Activated T-cell treated with anti-CD3 and anti-CD28 coated beads, Interleukin-2, amount 50 U/mL, for 1 hour (primary cell): Measurements from ENCODE around the gene CDH23.

Experiments
- DNase-seq: peaks from one replicate; pipeline ENCODE4 v3.0.0-alpha.2; 2020

The CDH23 gene

DNA sequence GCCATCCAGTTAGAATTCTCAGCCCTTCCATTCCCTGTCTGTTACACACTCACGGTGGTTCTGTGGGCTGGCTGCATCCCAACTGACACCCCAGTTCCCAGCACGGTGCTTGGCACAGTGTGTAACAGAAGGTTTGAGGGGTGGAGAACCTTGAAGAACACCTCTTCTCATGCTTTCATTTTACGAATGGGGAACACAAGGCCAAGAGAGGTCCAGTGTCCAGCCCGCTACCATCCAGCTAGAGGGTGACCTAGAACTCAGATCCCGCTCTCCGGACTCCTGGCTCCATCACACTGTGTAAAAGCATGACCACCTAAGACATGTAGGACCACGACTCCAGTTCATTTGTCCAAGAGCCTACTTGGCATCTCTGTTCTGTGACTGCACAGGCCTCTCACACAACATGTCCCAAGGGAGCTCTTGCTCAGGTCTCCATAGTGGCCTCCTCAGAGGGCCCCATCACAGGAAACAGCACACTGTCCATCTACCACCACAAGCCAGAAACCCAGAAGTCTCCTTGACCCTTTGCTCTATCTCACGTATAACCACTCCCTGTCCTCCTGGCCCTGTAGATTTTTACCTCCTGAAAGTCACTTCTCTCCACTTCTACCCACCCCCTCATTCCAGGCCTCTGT is 2.8 kb upstream of the CDH23 start:
- DNase-seq: no peak

DNA sequence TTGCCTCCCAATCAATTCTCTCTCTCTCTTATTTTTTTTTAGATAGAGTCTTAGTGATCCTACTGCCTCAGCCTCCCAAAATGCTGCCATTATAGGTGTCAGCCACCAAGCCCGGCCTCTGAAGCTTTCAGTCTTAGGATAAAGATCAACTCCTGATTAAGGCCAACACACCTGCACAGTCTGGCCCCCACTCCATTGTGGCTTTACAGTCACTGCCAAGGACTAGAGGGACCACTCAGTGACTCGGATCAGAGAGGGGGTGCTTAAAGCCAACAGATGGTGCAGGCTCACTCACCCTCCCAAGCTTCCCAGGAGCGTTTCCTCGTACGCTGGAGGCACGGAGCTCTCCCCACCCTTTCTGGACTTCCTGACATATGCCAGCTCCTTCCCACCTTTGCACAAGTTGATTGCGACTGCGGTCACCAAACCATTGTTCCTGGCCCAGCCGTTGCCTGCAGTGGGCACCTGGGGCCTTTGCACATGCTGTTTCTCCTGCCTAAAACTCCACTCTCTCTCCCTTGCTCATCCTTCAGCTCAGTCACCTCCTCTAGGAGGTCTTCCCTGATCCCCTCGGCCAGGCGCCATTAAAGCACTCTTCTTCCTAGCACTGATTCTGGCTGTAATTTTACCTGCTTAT is 1.7 kb upstream of the CDH23 start:
- DNase-seq: no peak

DNA sequence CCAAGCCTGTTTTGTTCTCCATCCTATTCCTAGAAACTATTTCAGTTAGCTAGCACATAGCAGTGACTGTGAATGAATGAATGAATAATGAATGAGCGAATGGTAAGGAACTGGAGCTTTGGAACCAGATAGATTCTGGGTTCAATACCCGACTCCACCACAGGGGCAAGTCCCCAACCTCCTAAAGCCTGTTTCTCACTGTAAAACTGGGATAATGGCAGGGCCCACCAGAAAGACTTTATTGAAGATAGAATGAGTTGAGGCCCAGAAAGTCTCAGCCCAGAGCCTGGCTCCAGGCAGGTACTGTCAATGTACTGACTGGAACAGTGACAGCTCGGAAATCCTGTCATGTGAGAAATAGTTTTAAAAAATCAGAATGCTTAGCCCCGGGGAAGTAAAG is 1.1 kb upstream of the CDH23 start:
- DNase-seq: no peak

- DNase-seq: peak; percentile 40
Measured at GRCh38 chr10:71396084-71396710, 523 bp upstream of the CDH23 start.

DNA sequence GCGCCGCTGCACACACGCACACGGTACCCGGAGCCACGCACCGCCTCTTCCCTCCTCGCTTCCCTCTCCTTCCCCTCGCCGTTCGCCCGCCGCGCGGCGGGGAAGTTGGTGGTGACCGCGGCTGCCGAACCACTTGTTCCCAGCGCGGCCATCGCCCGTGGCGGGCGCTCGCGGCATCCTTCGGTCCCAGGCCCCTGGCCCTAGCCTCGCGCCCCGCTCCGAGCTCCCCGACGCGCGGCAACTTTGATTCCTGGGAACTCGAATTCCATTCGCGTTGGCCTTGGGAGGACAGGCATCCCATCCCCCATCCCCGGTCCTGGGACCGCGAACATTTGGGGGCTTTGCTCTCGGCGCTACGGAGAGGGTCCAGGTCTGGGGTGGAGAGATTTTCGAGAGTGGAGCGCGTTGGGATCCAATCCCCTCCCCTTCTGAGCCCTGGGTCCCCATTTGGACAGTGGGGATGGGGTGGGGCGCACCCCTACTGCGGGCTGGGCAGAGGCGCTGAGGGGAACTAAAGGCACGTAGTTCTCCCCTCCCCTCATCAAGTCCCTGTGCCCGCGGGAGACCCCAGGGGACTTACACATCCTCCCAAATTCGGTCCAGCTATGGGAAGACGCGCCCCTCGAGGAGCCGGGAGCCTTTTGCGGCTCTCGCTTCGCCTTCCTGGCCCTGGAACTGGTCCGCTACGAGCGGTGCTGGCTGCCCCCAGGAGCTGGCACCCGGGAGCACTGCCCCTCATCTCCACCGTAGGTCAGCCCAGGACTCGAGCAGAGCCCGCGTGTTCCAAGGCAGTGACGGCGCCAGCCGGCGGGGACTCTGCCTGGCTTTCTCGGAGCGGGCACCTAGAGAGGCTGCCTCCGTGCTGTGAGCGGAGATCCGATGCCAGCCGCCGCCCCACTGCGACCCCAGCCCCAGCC is 834 bp downstream of the CDH23 start:
- DNase-seq: no peak

DNA sequence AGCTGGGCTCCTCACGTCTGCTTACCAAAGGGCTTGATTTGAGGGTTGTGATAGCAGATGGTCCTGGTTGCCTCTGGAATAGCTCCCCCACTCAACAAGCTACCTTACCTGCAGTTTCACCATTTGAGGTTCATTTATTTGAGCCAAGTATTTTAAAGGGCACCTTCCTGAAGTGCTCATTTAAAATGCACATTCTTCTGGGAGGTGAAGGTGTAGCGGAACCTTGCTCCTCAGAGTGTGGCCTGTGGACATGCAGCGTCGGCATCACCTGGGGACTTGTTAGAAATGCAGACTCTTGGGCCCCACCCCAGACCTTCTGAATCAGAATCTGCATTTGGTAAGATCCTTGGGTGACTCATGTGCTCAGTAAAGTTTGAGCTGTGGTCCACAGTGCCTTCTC is 2.3 kb downstream of the CDH23 start:
- DNase-seq: no peak

DNA sequence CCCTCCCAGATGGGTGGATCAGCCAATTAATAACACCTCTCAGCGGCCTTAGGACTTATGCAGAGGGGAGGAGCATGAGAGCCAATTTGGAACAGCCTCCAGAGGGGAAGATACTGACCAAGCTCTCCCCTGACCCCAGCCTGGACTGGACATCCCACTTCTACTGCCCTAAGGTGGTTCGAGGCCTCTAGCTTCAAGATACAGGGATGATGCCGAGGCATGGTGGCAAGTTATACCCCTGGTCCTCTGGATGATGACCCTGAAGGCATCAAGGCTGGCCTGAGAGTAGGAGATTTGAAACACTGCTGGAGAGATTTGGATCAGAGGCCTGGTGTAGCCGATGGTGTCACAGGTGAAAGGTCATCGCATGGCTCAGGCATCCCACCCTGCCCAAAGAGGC is 3.2 kb downstream of the CDH23 start:
- DNase-seq: no peak

DNA sequence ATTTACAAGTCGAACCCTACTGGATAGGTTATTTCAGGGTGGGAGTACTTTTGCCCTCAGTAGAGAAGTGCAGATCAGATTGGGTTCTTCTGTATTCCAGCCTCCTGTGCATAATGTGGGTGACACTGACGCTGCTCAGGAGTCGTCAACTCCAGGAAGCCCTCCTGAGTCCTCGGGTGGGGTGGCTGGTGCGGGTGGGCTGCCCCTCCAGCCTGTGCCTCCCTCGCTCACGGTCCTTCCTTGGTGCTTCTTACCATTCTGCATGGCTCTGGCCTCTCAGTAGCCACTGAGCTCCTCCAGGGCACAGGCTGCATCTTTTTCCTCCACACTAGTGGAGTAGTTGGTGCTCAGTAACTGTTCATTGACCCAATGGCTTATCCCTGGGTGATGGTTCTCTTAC is 4.3 kb downstream of the CDH23 start:
- DNase-seq: no peak

DNA sequence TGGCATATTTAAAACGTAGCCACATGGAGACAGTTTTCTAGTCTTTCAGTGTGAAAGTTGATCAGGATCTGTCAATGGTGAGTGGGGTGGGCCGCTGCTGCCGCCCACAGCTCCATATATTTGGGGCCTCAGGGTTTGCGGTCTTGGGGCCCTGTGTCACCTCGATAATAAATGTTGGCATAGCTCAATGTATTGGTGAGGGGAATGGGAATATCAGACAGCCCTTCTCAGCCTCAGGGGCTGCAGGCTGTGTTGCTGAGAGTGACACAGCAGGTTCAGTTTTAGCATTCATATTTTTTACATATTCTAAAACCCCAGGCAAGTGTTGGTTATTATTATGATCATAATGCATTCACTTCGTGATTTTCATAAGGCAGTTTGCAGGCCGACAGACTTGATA is 5.3 kb downstream of the CDH23 start:
- no peak for DNase-seq

DNA sequence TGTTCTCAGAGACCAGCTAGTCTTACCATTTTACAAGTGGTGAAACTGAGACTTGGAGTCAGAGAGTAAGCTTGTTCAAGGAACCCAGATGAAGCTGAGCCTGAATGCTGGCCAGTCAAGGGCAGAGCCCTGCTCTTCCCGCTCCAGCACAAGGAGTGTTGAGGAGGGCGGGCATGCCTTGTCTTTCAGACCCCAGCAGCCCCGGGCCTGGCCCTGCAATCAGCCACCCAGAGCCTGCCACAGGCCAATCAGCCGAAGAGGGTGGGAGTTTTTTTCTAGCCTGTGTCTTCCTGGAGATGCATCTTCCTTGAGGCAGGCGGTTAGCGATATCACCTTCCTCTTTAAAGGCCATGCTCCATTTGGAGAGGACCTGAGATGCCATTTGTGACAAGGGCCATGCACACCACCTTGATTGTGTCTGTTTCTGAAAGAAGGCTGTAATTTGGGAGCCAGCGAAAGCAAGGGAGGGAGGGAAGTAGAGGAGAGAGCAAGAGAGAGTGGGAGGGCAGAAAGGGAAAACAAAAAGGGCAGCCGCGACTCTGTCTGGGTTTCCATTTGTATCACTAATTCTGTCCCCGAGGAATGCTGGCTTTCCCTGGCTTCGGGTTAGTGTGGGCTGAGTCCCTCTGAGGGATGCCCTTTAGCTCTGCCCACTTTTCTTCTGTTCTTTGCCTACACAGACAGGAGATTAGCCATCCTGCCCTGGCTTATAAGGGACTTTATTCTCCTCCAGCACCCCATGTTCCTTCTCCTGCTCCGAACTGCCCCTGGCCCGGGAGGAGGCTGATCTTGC is 8.0 kb downstream of the CDH23 start:
- DNase-seq: no peak

- no peak for DNase-seq
Measured at GRCh38 chr10:71406878-71407277, 10.2 kb downstream of the CDH23 start.

GRCh38 chr10:71408436-71409225 is 11.9 kb downstream of the CDH23 start:
- DNase-seq: no peak

- DNase-seq: no peak
Measured at GRCh38 chr10:71409516-71410104, 12.9 kb downstream of the CDH23 start.

- no peak for DNase-seq
Measured at GRCh38 chr10:71413581-71413980, 16.9 kb downstream of the CDH23 start.

DNA sequence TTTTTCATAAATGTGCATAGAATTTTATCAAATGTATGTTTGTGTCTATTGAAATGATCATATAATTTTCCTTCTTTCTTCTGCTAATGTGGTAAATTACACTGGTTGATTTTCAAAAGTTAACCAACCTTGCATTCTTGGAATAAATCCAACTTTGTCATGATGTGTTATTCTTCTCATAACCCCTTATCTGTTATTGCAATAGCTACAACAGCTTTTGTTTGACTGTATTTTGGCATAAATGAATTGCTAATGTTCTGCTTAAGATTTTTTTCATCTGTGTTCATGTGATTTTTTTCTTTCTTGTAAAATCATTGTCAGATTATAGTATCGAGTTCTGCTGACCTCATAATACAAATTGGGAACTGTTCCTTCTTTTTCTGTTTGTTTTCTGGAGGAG is 17.6 kb downstream of the CDH23 start:
- DNase-seq: no peak

GRCh38 chr10:71419002-71419540 is 22.4 kb downstream of the CDH23 start:
- DNase-seq: no peak

DNA sequence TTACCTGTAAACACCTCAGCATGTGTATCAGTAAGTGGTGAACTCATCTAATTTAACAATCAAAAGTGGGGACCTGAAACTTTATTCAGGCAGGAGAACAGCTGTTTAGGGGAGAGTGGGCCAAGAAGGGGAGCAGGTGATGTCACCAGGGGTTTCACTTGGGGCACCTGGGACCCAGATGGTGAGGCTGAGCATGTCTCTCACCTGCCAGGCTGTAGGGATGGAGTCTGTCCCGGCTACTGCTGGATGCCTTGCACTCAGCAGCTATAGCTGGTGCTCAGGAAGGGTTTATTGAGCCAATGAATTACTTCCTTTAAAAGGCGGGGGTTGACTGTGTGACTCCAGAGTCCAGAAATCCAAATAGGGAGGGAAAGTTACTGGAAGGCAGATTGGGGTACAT is 23.0 kb downstream of the CDH23 start:
- DNase-seq: no peak

- no peak for DNase-seq
Measured at GRCh38 chr10:71421075-71421434, 24.3 kb downstream of the CDH23 start.

DNA sequence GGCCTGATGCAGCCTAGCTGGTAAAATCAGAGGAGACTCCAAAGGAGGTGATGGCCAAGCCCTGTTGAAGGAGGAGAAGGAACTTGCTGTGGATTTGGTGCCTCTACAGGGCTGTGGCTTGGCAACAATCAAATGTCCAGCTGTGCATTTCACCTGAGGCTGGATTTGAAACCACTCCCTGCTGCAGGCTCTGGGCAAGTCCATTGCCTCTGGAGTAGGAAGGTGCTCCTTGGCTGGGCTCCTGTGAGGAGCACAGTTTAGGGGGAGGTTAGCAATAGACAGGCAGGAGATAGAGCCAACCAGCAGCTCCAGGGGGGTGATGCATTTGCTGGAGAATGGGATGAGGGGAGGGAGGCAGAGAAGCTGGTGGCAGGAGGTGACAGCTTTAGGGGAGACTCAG is 26.5 kb downstream of the CDH23 start:
- no peak for DNase-seq

DNA sequence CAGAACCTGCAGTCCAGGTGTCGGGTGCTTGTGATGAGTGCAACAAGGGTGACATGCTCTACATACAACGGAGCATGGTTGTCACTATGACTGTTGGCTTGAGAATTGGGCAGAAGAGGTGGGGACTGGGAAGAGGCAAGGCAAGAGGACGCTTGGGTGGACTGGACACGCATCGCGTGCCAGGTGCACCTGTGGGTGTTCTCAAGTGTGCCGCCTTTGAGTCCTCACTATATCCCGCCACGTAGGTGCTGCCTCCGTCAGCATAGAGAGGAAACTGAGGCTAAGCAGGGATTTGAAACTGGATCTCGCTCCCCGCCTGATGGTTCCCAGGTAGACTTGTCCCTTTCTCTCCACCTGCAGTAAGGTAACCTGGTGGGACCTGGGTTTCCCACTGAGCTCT is 27.2 kb downstream of the CDH23 start:
- DNase-seq: no peak

GRCh38 chr10:71424496-71425194 is 27.9 kb downstream of the CDH23 start:
- DNase-seq: no peak
